Type B pancreatic cell (in vitro differentiated cells): Measurements from ENCODE around the gene SLC22A16. TPM values are rescaled to one million over a fixed set of nuclear protein-coding genes. Genes with fewer than 3 reads are reported as not detected.

Experiments
- DNase-seq: peaks from one replicate; pipeline ENCODE4 v3.0.0; 2021; ENCODE audit warnings: mixed read lengths; ENCODE audit not compliant: unreplicated experiment; ENCODE audit errors: extremely low spot score
- H3K27ac Mint-ChIP-seq: 2 replicates; pipeline ENCODE4 v1.8.0; 2021; ENCODE audit warnings: mild to moderate bottlenecking, mixed read lengths
- H3K27me3 Mint-ChIP-seq: 2 replicates; pipeline ENCODE4 v1.8.0; 2021; ENCODE audit warnings: mixed read lengths
- H3K36me3 Mint-ChIP-seq: 2 replicates; pipeline ENCODE4 v1.8.0; 2021; ENCODE audit warnings: mixed read lengths
- H3K4me1 Mint-ChIP-seq: one replicate; pipeline ENCODE4 v1.8.0; 2021; ENCODE audit warnings: mixed read lengths; ENCODE audit not compliant: unreplicated experiment
- H3K4me3 Mint-ChIP-seq: 2 replicates; pipeline ENCODE4 v1.8.0; 2021; ENCODE audit warnings: mild to moderate bottlenecking, mixed read lengths
- H3K9me3 Mint-ChIP-seq: 2 replicates; pipeline ENCODE4 v1.8.0; 2021; ENCODE audit warnings: mixed read lengths
- total RNA-seq: library from RNA; stranded (reverse); gene quantifications from 2 replicates; pipeline ENCODE4 v1.2.1, GENCODE V29; 2021; ENCODE audit warnings: low replicate concordance
- TF ChIP-seq, protein P1 (sequence below): fragments of 200-600 bp; sonication (generic); conservative IDR thresholded peaks from 2 replicates; pipeline ENCODE4 v1.5.0; 2021; ENCODE audit warnings: antibody characterized with exemption, mild to moderate bottlenecking

The SLC22A16 gene
- total RNA-seq, 1 donor from 2014 or later: not detected

DNA sequence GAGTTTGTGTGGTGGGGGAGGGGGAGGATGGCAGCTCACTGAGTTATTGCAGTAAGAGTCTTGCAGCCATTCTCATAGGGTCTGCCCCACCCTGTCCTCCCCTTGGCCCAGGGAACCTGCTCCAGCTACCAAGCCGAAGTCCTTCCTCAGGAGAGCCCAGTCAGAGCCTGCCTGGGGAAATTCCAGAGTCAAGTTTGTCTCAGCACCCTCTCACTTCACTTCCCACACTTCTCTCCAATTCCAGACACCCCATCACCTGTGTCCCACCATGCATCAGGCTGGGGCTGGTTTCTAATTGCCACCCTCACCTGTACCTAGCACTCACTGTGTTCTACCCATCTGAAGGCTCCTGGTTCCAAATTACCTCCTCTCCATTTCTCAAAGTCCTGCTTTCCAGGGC is 10.3 kb upstream of the SLC22A16 start:
- H3K27ac Mint-ChIP-seq: no peak overlapping the region
- no peaks in the 10 kb centered on the region for H3K36me3 Mint-ChIP-seq
- no peak overlapping the region for H3K4me3 Mint-ChIP-seq
- TF ChIP-seq, protein P1, sequence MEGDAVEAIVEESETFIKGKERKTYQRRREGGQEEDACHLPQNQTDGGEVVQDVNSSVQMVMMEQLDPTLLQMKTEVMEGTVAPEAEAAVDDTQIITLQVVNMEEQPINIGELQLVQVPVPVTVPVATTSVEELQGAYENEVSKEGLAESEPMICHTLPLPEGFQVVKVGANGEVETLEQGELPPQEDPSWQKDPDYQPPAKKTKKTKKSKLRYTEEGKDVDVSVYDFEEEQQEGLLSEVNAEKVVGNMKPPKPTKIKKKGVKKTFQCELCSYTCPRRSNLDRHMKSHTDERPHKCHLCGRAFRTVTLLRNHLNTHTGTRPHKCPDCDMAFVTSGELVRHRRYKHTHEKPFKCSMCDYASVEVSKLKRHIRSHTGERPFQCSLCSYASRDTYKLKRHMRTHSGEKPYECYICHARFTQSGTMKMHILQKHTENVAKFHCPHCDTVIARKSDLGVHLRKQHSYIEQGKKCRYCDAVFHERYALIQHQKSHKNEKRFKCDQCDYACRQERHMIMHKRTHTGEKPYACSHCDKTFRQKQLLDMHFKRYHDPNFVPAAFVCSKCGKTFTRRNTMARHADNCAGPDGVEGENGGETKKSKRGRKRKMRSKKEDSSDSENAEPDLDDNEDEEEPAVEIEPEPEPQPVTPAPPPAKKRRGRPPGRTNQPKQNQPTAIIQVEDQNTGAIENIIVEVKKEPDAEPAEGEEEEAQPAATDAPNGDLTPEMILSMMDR: no peak
- DNase-seq: no peak
- H3K4me1 Mint-ChIP-seq: peaks cover 4% of the 10 kb centered on the region
- no peaks in the 10 kb centered on the region for H3K27me3 Mint-ChIP-seq
- H3K9me3 Mint-ChIP-seq: peaks cover 9% of the 10 kb centered on the region

DNA sequence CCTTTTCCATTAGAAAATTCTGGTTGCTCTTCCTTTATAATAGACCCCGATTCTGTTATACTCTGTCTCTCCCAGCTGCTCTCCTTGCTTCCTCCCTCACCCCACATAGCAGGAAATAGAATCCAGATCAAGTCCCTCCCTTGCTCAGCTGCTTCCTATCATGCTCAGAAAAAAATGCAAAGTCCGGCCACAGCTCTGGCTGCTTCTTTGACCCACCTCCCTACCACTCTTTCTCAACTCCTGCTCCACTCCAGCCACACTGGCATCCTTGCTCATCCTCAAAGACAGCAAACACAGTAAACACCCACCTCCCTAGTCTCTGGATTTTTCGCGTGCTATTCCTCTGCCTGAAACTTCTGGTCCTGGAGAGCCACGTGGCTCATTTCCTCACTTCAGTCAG is 9.1 kb upstream of the SLC22A16 start:
- Mint-ChIP-seq H3K9me3 (peaks cover 9% of the 10 kb centered on the region), H3K4me3 (no peak overlapping the region), H3K27me3 (no peaks in the 10 kb centered on the region), H3K36me3 (no peaks in the 10 kb centered on the region), H3K27ac (no peak overlapping the region), H3K4me1 (no peaks in the 10 kb centered on the region)
- TF ChIP-seq, protein P1: no peak
- DNase-seq: no peak

DNA sequence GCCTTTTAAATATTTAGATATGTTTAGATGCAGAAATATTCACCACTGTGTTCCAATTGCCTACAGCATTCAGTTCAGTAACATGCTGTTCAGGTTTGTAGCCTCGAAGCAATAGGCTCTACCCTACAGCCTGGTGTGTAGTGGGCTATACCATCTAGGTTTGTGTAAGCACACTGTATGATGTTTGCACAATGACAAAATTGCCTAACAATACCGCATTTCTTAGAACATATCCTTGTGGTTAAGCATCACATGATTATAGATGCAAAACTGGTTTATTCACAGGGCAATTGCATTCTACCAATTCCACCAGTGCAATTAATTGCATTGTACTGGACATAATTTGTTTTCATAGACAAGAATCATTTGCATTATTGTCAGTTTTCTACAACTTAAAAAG is 7.9 kb upstream of the SLC22A16 start:
- TF ChIP-seq, protein P1: no peak
- Mint-ChIP-seq H3K4me3 (no peak overlapping the region), H3K27ac (no peak overlapping the region), H3K4me1 (no peaks in the 10 kb centered on the region), H3K27me3 (no peaks in the 10 kb centered on the region), H3K9me3 (peaks cover 9% of the 10 kb centered on the region), H3K36me3 (no peaks in the 10 kb centered on the region)
- DNase-seq: no peak

DNA sequence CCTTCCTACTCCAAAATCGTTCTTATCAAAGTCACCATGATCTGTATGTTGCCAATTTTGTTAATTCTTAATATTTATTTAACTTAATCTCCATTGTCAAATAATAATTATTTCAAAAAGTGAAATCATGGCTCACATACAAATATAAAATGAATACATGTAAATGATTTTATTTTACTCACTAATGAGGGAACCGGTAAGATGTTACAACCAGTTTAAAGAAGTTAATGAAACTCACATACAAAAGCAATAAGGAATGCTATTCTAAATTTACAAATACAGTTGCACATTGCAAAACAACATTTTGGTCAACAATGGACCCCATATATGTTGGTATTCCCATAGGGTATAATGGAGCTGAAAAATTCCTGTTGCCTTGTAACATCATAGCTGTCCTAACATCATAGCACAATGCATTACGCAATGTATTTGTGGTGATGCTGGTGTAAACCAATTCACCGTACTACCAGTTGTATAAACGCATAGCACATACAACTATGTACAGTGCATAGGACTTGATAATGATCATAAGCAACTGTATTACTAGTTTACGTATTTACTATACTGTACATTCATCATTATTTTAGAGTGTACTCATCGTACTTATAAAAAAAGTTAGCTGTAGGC is 6.5 kb upstream of the SLC22A16 start:
- Mint-ChIP-seq H3K4me3 (no peak overlapping the region), H3K4me1 (no peaks in the 10 kb centered on the region), H3K36me3 (no peaks in the 10 kb centered on the region), H3K27me3 (no peaks in the 10 kb centered on the region), H3K9me3 (peaks cover 9% of the 10 kb centered on the region), H3K27ac (no peak overlapping the region)
- no peak for DNase-seq
- TF ChIP-seq, protein P1: no peak

DNA sequence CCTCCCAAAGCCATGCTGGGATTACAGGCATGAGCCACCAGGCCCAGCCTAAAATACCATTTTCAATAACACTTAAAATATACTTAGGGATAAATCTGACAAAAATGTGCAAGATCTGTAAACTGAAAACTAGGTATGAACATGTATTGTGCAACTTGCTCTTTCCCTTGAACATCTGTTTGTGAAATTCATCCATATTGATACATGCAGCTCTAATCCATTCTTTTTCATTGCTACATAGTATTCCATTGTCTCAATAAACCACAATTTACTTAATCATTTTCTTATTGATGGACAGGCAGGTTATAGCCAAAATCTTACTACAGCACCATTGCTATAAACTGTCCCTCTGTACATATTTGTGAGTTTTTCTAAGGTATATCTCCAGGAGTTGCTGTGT is 4.7 kb upstream of the SLC22A16 start:
- H3K4me1 Mint-ChIP-seq: no peaks in the 10 kb centered on the region
- H3K36me3 Mint-ChIP-seq: no peaks in the 10 kb centered on the region
- no peaks in the 10 kb centered on the region for H3K27me3 Mint-ChIP-seq
- TF ChIP-seq, protein P1: no peak
- no peak overlapping the region for H3K27ac Mint-ChIP-seq
- DNase-seq: no peak
- peaks cover 9% of the 10 kb centered on the region for H3K9me3 Mint-ChIP-seq
- no peak overlapping the region for H3K4me3 Mint-ChIP-seq
